HG03575 (cell line): Measurements from ENCODE around the gene GRB2.
"Not testable (repeated sequence)": the region's sequence is repeated elsewhere in the genome, so short reads cannot be mapped to it uniquely, and the experiment has no call there.

Source experiments
- ATAC-seq: cut with Tn5 transposase; IDR thresholded peaks from one replicate; pipeline ENCODE4 v1.9.1; 2021; ENCODE audit not compliant: unreplicated experiment, insufficient number of reproducible peaks, low FRiP score; ENCODE audit errors: extremely low read depth

Gene GRB2

GRCh38 chr17:75365009-75365930, 40.2 kb downstream of the GRB2 start:
- no peak for ATAC-seq

- no peak for ATAC-seq
Measured at GRCh38 chr17:75364078-75364477, 41.4 kb downstream of the GRB2 start.

GRCh38 chr17:75361996-75362395, 43.5 kb downstream of the GRB2 start:
- no peak for ATAC-seq

GRCh38 chr17:75361344-75361743, 44.1 kb downstream of the GRB2 start:
- no peak for ATAC-seq

GRCh38 chr17:75356260-75356937, 49.1 kb downstream of the GRB2 start:
- ATAC-seq = no peak

- ATAC-seq = no peak
Measured at GRCh38 chr17:75353176-75353575, 52.3 kb downstream of the GRB2 start.

- no peak for ATAC-seq
Measured at GRCh38 chr17:75352079-75352569, 53.4 kb downstream of the GRB2 start.

GRCh38 chr17:75350706-75351105, 54.8 kb downstream of the GRB2 start:
- ATAC-seq = no peak

- ATAC-seq = no peak
Measured at GRCh38 chr17:75350029-75350428, 55.4 kb downstream of the GRB2 start.

GRCh38 chr17:75349589-75349988, 55.9 kb downstream of the GRB2 start:
- ATAC-seq = no peak

- ATAC-seq = no peak
Measured at GRCh38 chr17:75348386-75349012, 57.0 kb downstream of the GRB2 start.

GRCh38 chr17:75346906-75347305, 58.6 kb downstream of the GRB2 start:
- no peak for ATAC-seq

GRCh38 chr17:75346368-75346767, 59.1 kb downstream of the GRB2 start:
- not testable (repeated sequence) for ATAC-seq

- no peak for ATAC-seq
Measured at GRCh38 chr17:75345514-75346167, 59.8 kb downstream of the GRB2 start.

- ATAC-seq = no peak
Measured at GRCh38 chr17:75344666-75345065, 60.8 kb downstream of the GRB2 start.

- ATAC-seq = no peak
Measured at GRCh38 chr17:75342996-75343395, 62.5 kb downstream of the GRB2 start.

GRCh38 chr17:75341784-75342486, 63.5 kb downstream of the GRB2 start:
- no peak for ATAC-seq

- no peak for ATAC-seq
Measured at GRCh38 chr17:75340631-75341030, 64.8 kb downstream of the GRB2 start.

- no peak for ATAC-seq
Measured at GRCh38 chr17:75339971-75340370, 65.5 kb downstream of the GRB2 start.
